Left lung (tissue), 10 donors: ENCODE measurements around the gene FBXL4. TPM values are rescaled to one million over a fixed set of nuclear protein-coding genes. Genes with fewer than 3 reads are reported as not detected.
A peak's percentile ranks its signal among the peaks of the same experiment; 100 is the strongest.

Experiments used
- ATAC-seq: fragments of 200-7000 bp; cut with Tn5 transposase; one replicate; pipeline ENCODE4 v1.9.1; 2020; ENCODE audit warnings: moderate library complexity
- DNase-seq, 4 donors: peaks; one replicate each; pipeline ENCODE4 v3.0.0-alpha.2; 2013 to 2020
- H3K27ac ChIP-seq, 2 donors: fragments of 200-600 bp; sonication (generic) in 1 of 2; one replicate each; pipeline versions ENCODE4 v1.5.0 to v1.8.0; 2020 to 2021
- H3K27me3 ChIP-seq, 2 donors: fragments of 200-600 bp; sonication (generic) in 1 of 2; one replicate each; pipeline versions ENCODE4 v1.5.0 to v1.8.0; 2020 to 2021
- H3K36me3 ChIP-seq, 2 donors: fragments of 200-600 bp; sonication (generic) in 1 of 2; one replicate each; pipeline versions ENCODE4 v1.5.0 to v1.8.0; 2020 to 2021
- H3K4me1 ChIP-seq, 2 donors: fragments of 200-600 bp; one replicate each; pipeline ENCODE4 v1.8.0; 2021
- H3K4me3 ChIP-seq, 2 donors: fragments of 200-600 bp; sonication (generic) in 1 of 2; one replicate each; pipeline versions ENCODE4 v1.5.0 to v1.8.0; 2020 to 2021; ENCODE audit warnings: mild to moderate bottlenecking in 1 of 2
- H3K9me3 ChIP-seq, 2 donors: fragments of 200-600 bp; sonication (generic) in 1 of 2; one replicate each; pipeline versions ENCODE4 v1.5.0 to v1.8.0; 2020 to 2021
- CTCF ChIP-seq, 2 donors: fragments of 200-600 bp; sonication (generic) in 1 of 2; IDR thresholded peaks; one replicate each; pipeline versions ENCODE4 v1.5.0 to v1.8.0; 2021; ENCODE audit warnings: antibody characterized with exemption in 2 of 2
- intact Hi-C, 2 donors: fragments of 100-400 bp; cut with DNase I; formaldehyde crosslinking; loops; one replicate each; pipeline versions ENCODE4 v1.11.2 to v1.14.2; 2022
- polyA plus RNA-seq, 6 donors: library from polyadenylated mRNA; unstranded; fragments of 120-200 nt; gene quantifications; one replicate each; pipeline ENCODE4 v1.2.1, GENCODE V29; 2013; ENCODE audit not compliant: insufficient read length in 6 of 6
- total RNA-seq, 2 donors: library from RNA; stranded (reverse); fragmentation: NEBNext Ultra II Directional; extraction: Animal tissue kit (Norgen Biotek cat#: 25700); gene quantifications; one replicate each; pipeline ENCODE4 v1.2.1, GENCODE V29; 2021
- donor health status: DM: no; HTN: yes; CAD: no.
- donor health status: DM: no; HTN: no; CAD: no.

FBXL4 gene
- total and polyA plus RNA-seq, 8 donors = 18.7 to 24.4 (median 21.0) TPM

GRCh38 chr6:98880486-98880885 is 67.3 kb downstream of the FBXL4 start:
- no peak for ATAC-seq
- no peaks in the 10 kb centered on the region for H3K9me3 ChIP-seq
- H3K27ac ChIP-seq = no peak overlapping the region
- intact Hi-C loops = no loop called here
- no peak for TF ChIP-seq CTCF (IDR thresholded peaks at IDR 0.05)
- no peaks in the 10 kb centered on the region for H3K27me3 ChIP-seq
- H3K4me1 ChIP-seq = no peaks in the 10 kb centered on the region
- peaks cover 0 to 28% of the 10 kb centered on the region in 2 donors for H3K36me3 ChIP-seq
- DNase-seq = no peak
- no peak overlapping the region for H3K4me3 ChIP-seq

GRCh38 chr6:98877250-98877649 is 70.5 kb downstream of the FBXL4 start:
- Histone ChIP-seq H3K27me3 (no peaks in the 10 kb centered on the region), H3K36me3 (peaks cover 0 to 39% of the 10 kb centered on the region in 2 donors), H3K4me3 (no peak overlapping the region), H3K9me3 (no peaks in the 10 kb centered on the region), H3K4me1 (no peaks in the 10 kb centered on the region), H3K27ac (no peak overlapping the region)
- no peak for ATAC-seq
- peak in 1 of 4 donors; percentile 8 for DNase-seq
- intact Hi-C loops = no loop called here
- no peak for TF ChIP-seq CTCF (IDR thresholded peaks at IDR 0.05)

GRCh38 chr6:98875375-98875774 is 72.4 kb downstream of the FBXL4 start:
- Histone ChIP-seq H3K4me3 (no peak overlapping the region), H3K27ac (no peak overlapping the region), H3K36me3 (peaks cover 0 to 41% of the 10 kb centered on the region in 2 donors), H3K9me3 (no peaks in the 10 kb centered on the region), H3K4me1 (no peaks in the 10 kb centered on the region), H3K27me3 (no peaks in the 10 kb centered on the region)
- intact Hi-C loops = no loop called here
- DNase-seq = no peak
- TF ChIP-seq CTCF (IDR thresholded peaks at IDR 0.05) = no peak
- ATAC-seq = no peak

GRCh38 chr6:98871821-98872220 is 75.9 kb downstream of the FBXL4 start:
- H3K36me3 ChIP-seq = peaks cover 0 to 23% of the 10 kb centered on the region in 2 donors
- no peak for DNase-seq
- no peak for TF ChIP-seq CTCF (IDR thresholded peaks at IDR 0.05)
- H3K27me3 ChIP-seq = no peaks in the 10 kb centered on the region
- H3K4me3 ChIP-seq = no peak overlapping the region
- no peaks in the 10 kb centered on the region for H3K4me1 ChIP-seq
- no peaks in the 10 kb centered on the region for H3K9me3 ChIP-seq
- intact Hi-C loops = no loop called here
- ATAC-seq = no peak
- H3K27ac ChIP-seq = no peak overlapping the region

GRCh38 chr6:98871057-98871456 is 76.7 kb downstream of the FBXL4 start:
- Histone ChIP-seq H3K27me3 (no peaks in the 10 kb centered on the region), H3K36me3 (peaks cover 0 to 18% of the 10 kb centered on the region in 2 donors), H3K27ac (no peak overlapping the region), H3K4me3 (no peak overlapping the region), H3K9me3 (no peaks in the 10 kb centered on the region), H3K4me1 (no peaks in the 10 kb centered on the region)
- TF ChIP-seq CTCF (IDR thresholded peaks at IDR 0.05) = no peak
- intact Hi-C loops = no loop called here
- no peak for ATAC-seq
- DNase-seq = no peak
